Hepatocyte (in vitro differentiated cells): ENCODE data around the gene EIF4H.

Experiments
- CTCF ChIP-seq: fragments of 200-600 bp; sonication (generic); IDR thresholded peaks from 2 replicates; pipeline ENCODE4 v1.5.1; 2016; ENCODE audit warnings: antibody characterized with exemption, mild to moderate bottlenecking; ENCODE audit not compliant: poor library complexity
- EZH2phosphoT487 ChIP-seq: fragments of 200-600 bp; sonication (generic); IDR thresholded peaks from one replicate; pipeline ENCODE4 v1.6.1; 2018; ENCODE audit warnings: antibody characterized with exemption, mild to moderate bottlenecking, low read depth, moderate library complexity; ENCODE audit not compliant: unreplicated experiment, severe bottlenecking

GRCh38 chr7:74149071-74149470, 25.1 kb upstream of the EIF4H start:
- no peak for TF ChIP-seq CTCF
- TF ChIP-seq EZH2phosphoT487 = no peak
